Uterus (tissue), 2 donors: ENCODE results near the gene HELT.

Experiments used
- CTCF ChIP-seq, 4 experiments: fragments of 200-600 bp in 2 of 4; fragments of 450-650 bp in 2 of 4; sonication (generic) in 2 of 4; IDR thresholded peaks; one replicate each; pipeline ENCODE4 v1.5.1; 2016 to 2019; ENCODE audit warnings: antibody characterized with exemption in 4 of 4, mild to moderate bottlenecking in 2 of 4, moderate library complexity in 1 of 4
- POLR2A ChIP-seq, 2 donors: fragments of 450-650 bp; IDR thresholded peaks; one replicate each; pipeline ENCODE4 v1.6.1; 2016; ENCODE audit warnings: antibody characterized with exemption in 2 of 2, mild to moderate bottlenecking in 1 of 2, moderate library complexity in 1 of 2

GRCh38 chr4:184969610-184970009 is 48.7 kb upstream of the HELT start:
- TF ChIP-seq CTCF (IDR thresholded peaks at IDR 0.05) (no peak), POLR2A (IDR thresholded peaks at IDR 0.05) (no peak)
